Gastrocnemius medialis (tissue), 4 donors: ENCODE data around the gene ERC2.

ENCODE experiments used
- POLR2A ChIP-seq, 2 donors: fragments of 450-650 bp; IDR thresholded peaks; one replicate each; pipeline ENCODE4 v1.6.1; 2017; ENCODE audit warnings: antibody characterized with exemption in 2 of 2, mild to moderate bottlenecking in 2 of 2, moderate library complexity in 2 of 2
- TF ChIP-seq, protein P1 (sequence below), 5 experiments: fragments of 450-650 bp in 3 of 5; fragments of 200-600 bp in 2 of 5; sonication (generic) in 2 of 5; IDR thresholded peaks in 4 of 5; conservative IDR thresholded peaks in 1 of 5; 1 replicate in 4 of 5; 2 replicates in 1 of 5; pipeline ENCODE4 v1.5.1; 2016 to 2019; ENCODE audit warnings: antibody characterized with exemption in 5 of 5, mild to moderate bottlenecking in 3 of 5, moderate library complexity in 3 of 5

- TF ChIP-seq, protein P1, sequence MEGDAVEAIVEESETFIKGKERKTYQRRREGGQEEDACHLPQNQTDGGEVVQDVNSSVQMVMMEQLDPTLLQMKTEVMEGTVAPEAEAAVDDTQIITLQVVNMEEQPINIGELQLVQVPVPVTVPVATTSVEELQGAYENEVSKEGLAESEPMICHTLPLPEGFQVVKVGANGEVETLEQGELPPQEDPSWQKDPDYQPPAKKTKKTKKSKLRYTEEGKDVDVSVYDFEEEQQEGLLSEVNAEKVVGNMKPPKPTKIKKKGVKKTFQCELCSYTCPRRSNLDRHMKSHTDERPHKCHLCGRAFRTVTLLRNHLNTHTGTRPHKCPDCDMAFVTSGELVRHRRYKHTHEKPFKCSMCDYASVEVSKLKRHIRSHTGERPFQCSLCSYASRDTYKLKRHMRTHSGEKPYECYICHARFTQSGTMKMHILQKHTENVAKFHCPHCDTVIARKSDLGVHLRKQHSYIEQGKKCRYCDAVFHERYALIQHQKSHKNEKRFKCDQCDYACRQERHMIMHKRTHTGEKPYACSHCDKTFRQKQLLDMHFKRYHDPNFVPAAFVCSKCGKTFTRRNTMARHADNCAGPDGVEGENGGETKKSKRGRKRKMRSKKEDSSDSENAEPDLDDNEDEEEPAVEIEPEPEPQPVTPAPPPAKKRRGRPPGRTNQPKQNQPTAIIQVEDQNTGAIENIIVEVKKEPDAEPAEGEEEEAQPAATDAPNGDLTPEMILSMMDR (IDR thresholded peaks at IDR 0.05 in 4 of 5, conservative IDR thresholded peaks at IDR 0.05 in 1 of 5), result no peak
- TF ChIP-seq POLR2A (IDR thresholded peaks at IDR 0.05), result no peak
Observed at GRCh38 chr3:56351537-56351936, 116.7 kb downstream of the ERC2 start.
